ENCODE measurements around the gene SCN5A. TPM values are rescaled to one million over a fixed set of nuclear protein-coding genes. Genes with fewer than 3 reads are reported as not detected.

SCN5A gene
- total RNA-seq, 1 experiment from 2014 or later: 4.7 TPM

- H3K4me1 ChIP-seq (replicated peaks; ENCODE audit: insufficient read depth): no peaks in the 10 kb centered on the region
- H3K9me2 ChIP-seq (ENCODE audit: insufficient read depth): no peaks in the 10 kb centered on the region
- no peak overlapping the region for H3K27ac ChIP-seq
- ChIA-PET CTCF (no interaction called here), POLR2A (ENCODE audit: unreplicated experiment) (no interaction called here)
- no peak overlapping the region for H3K4me2 ChIP-seq
- no peak overlapping the region for H2AFZ ChIP-seq
- TF ChIP-seq EZH2 (IDR thresholded peaks at IDR 0.05; ENCODE audit: low read depth): no peak
- TF ChIP-seq, protein P1, sequence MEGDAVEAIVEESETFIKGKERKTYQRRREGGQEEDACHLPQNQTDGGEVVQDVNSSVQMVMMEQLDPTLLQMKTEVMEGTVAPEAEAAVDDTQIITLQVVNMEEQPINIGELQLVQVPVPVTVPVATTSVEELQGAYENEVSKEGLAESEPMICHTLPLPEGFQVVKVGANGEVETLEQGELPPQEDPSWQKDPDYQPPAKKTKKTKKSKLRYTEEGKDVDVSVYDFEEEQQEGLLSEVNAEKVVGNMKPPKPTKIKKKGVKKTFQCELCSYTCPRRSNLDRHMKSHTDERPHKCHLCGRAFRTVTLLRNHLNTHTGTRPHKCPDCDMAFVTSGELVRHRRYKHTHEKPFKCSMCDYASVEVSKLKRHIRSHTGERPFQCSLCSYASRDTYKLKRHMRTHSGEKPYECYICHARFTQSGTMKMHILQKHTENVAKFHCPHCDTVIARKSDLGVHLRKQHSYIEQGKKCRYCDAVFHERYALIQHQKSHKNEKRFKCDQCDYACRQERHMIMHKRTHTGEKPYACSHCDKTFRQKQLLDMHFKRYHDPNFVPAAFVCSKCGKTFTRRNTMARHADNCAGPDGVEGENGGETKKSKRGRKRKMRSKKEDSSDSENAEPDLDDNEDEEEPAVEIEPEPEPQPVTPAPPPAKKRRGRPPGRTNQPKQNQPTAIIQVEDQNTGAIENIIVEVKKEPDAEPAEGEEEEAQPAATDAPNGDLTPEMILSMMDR (conservative IDR thresholded peaks at IDR 0.05): no peak
- intact Hi-C loops (cut with micrococcal nuclease; ENCODE audit: unreplicated experiment): no loop called here
- BruUV-seq (replicated peaks): no TSS peak
- H3K4me3 ChIP-seq: no peak overlapping the region
- no peaks in the 10 kb centered on the region for H4K20me1 ChIP-seq (ENCODE audit: insufficient read depth)
- H3K9me3 ChIP-seq (ENCODE audit: insufficient read depth, low read depth): no peaks in the 10 kb centered on the region
- H3K79me2 ChIP-seq (ENCODE audit: low read depth): no peaks in the 10 kb centered on the region
- no peaks in the 10 kb centered on the region for H3F3A ChIP-seq (ENCODE audit: insufficient read depth, low read depth)
- H3K36me3 ChIP-seq (ENCODE audit: low read depth): no peaks in the 10 kb centered on the region
- DNase-seq: no peak
- peaks cover 39% of the 10 kb centered on the region for H3K27me3 ChIP-seq (ENCODE audit: insufficient read depth, low read depth)
Measured at GRCh38 chr3:38598791-38599190, 50.7 kb downstream of the SCN5A start.

- Histone ChIP-seq H3K27ac (no peak overlapping the region), H3K9me2 (ENCODE audit: insufficient read depth) (no peaks in the 10 kb centered on the region), H3K36me3 (ENCODE audit: low read depth) (no peaks in the 10 kb centered on the region), H3K79me2 (ENCODE audit: low read depth) (no peaks in the 10 kb centered on the region), H4K20me1 (ENCODE audit: insufficient read depth) (no peaks in the 10 kb centered on the region), H3K27me3 (ENCODE audit: insufficient read depth, low read depth) (peaks cover 49% of the 10 kb centered on the region), H3K4me1 (replicated peaks; ENCODE audit: insufficient read depth) (no peaks in the 10 kb centered on the region), H2AFZ (no peak overlapping the region), H3K4me2 (no peak overlapping the region), H3K9me3 (ENCODE audit: insufficient read depth, low read depth) (no peaks in the 10 kb centered on the region), H3F3A (ENCODE audit: insufficient read depth, low read depth) (no peaks in the 10 kb centered on the region), H3K4me3 (no peak overlapping the region)
- ChIA-PET CTCF (no interaction called here), POLR2A (ENCODE audit: unreplicated experiment) (no interaction called here)
- intact Hi-C loops (cut with micrococcal nuclease; ENCODE audit: unreplicated experiment): no loop called here
- no TSS peak for BruUV-seq (replicated peaks)
- no peak for TF ChIP-seq EZH2 (IDR thresholded peaks at IDR 0.05; ENCODE audit: low read depth)
- TF ChIP-seq, protein P1 (conservative IDR thresholded peaks at IDR 0.05): no peak
- DNase-seq: no peak
Measured at GRCh38 chr3:38597502-38598060, 51.9 kb downstream of the SCN5A start.

GRCh38 chr3:38595393-38595792 is 54.1 kb downstream of the SCN5A start:
- Histone ChIP-seq H3K9me2 (ENCODE audit: insufficient read depth) (no peaks in the 10 kb centered on the region), H3K36me3 (ENCODE audit: low read depth) (no peaks in the 10 kb centered on the region), H3K4me3 (no peak overlapping the region), H2AFZ (no peak overlapping the region), H4K20me1 (ENCODE audit: insufficient read depth) (no peaks in the 10 kb centered on the region), H3K4me1 (replicated peaks; ENCODE audit: insufficient read depth) (no peaks in the 10 kb centered on the region), H3K27me3 (ENCODE audit: insufficient read depth, low read depth) (peaks cover 55% of the 10 kb centered on the region), H3F3A (ENCODE audit: insufficient read depth, low read depth) (no peaks in the 10 kb centered on the region), H3K4me2 (no peak overlapping the region), H3K79me2 (ENCODE audit: low read depth) (no peaks in the 10 kb centered on the region), H3K9me3 (ENCODE audit: insufficient read depth, low read depth) (no peaks in the 10 kb centered on the region), H3K27ac (no peak overlapping the region)
- intact Hi-C loops (cut with micrococcal nuclease; ENCODE audit: unreplicated experiment): no loop called here
- CTCF ChIA-PET: no interaction called here
- DNase-seq: no peak
- BruUV-seq (replicated peaks): no TSS peak
- POLR2A ChIA-PET (ENCODE audit: unreplicated experiment): no interaction called here
- TF ChIP-seq EZH2 (IDR thresholded peaks at IDR 0.05; ENCODE audit: low read depth): no peak
- TF ChIP-seq, protein P1 (conservative IDR thresholded peaks at IDR 0.05): no peak

Measured in PC-9 (cell line).